ENCODE measurements around the gene ARRDC1.

- TF ChIP-seq, protein P1, sequence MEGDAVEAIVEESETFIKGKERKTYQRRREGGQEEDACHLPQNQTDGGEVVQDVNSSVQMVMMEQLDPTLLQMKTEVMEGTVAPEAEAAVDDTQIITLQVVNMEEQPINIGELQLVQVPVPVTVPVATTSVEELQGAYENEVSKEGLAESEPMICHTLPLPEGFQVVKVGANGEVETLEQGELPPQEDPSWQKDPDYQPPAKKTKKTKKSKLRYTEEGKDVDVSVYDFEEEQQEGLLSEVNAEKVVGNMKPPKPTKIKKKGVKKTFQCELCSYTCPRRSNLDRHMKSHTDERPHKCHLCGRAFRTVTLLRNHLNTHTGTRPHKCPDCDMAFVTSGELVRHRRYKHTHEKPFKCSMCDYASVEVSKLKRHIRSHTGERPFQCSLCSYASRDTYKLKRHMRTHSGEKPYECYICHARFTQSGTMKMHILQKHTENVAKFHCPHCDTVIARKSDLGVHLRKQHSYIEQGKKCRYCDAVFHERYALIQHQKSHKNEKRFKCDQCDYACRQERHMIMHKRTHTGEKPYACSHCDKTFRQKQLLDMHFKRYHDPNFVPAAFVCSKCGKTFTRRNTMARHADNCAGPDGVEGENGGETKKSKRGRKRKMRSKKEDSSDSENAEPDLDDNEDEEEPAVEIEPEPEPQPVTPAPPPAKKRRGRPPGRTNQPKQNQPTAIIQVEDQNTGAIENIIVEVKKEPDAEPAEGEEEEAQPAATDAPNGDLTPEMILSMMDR (IDR thresholded peaks at IDR 0.05) = peak; percentile 62
- TF ChIP-seq ZFX (IDR thresholded peaks at IDR 0.05; ENCODE audit: borderline replicate concordance) = no peak
Measured at GRCh38 chr9:137614631-137615386, 9.3 kb downstream of the ARRDC1 start.
